GM18508 (cell line): ENCODE measurements around the gene TMEM198.
A peak's percentile ranks its signal among the peaks of the same experiment; 100 is the strongest.

Experiments used
- ATAC-seq: cut with Tn5 transposase; IDR thresholded peaks from one replicate; pipeline ENCODE4 v1.9.1; 2021; ENCODE audit warnings: moderate number of reproducible peaks; ENCODE audit not compliant: insufficient read depth, unreplicated experiment

The TMEM198 gene

DNA sequence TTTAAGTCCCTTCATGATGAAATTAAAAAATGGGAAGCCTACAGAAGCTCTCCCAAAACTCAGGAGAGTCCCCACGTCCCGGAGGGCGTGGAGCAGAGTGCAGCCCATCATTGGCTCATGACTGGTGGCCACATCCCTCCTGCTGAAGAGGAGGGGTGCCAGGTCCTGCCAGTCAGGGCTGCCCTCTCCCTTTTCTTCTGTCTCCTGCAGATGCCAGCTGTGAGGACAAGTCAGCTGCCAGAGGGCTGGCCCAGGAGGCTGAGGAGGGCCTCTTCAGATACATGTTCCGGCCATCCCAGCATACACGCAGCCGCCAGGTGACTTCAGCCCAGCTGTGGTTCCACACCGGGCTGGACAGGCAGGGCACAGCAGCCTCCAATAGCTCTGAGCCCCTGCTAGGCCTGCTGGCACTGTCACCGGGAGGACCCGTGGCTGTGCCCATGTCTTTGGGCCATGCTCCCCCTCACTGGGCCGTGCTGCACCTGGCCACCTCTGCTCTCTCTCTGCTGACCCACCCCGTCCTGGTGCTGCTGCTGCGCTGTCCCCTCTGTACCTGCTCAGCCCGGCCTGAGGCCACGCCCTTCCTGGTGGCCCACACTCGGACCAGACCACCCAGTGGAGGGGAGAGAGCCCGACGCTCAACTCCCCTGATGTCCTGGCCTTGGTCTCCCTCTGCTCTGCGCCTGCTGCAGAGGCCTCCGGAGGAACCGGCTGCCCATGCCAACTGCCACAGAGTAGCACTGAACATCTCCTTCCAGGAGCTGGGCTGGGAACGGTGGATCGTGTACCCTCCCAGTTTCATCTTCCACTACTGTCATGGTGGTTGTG is 30.9 kb downstream of the TMEM198 start:
- ATAC-seq, result no peak

DNA sequence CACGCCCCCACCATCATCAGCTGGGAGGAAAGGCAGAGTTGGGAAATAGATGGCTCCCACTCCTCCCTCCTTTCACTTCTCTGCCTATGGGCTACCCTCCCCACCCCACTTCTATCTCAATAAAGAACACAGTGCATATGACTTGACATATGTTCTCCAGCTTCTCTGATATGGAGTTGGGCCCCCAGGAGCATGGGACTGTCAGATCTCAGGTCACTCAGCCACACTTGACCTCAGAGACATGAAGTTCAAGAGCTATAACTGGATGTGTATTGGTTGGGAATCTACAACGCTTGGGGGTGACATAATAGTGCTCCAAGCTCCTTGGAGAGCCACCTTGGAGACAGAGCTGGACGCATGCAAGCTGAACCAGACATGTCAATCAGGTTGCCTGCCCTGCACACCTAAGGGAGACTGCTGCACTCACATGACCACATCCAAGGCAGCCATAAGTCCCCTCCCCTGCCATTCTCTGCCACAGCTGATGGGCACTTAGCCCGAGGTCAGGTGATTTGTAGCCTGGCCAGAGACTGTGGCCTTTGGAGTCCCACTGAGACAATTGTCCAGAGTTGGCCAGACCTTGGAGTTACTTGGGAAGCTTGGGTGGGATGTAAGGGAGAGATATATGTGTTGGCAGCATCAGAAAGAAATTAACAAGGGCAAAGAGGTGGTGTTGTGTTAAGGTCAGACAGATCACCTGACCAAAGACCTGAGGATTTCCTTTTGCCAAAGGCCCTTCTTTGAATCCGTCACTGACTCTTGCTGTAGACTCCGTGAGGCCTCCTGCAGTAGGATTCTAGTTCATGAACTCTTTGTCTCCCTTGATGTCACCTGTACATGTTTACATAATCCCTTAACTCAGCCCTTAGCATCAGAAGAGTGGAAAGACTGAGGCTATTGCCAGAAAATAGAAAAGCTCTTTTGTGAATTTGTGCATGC is 32.0 kb downstream of the TMEM198 start:
- ATAC-seq, result no peak

DNA sequence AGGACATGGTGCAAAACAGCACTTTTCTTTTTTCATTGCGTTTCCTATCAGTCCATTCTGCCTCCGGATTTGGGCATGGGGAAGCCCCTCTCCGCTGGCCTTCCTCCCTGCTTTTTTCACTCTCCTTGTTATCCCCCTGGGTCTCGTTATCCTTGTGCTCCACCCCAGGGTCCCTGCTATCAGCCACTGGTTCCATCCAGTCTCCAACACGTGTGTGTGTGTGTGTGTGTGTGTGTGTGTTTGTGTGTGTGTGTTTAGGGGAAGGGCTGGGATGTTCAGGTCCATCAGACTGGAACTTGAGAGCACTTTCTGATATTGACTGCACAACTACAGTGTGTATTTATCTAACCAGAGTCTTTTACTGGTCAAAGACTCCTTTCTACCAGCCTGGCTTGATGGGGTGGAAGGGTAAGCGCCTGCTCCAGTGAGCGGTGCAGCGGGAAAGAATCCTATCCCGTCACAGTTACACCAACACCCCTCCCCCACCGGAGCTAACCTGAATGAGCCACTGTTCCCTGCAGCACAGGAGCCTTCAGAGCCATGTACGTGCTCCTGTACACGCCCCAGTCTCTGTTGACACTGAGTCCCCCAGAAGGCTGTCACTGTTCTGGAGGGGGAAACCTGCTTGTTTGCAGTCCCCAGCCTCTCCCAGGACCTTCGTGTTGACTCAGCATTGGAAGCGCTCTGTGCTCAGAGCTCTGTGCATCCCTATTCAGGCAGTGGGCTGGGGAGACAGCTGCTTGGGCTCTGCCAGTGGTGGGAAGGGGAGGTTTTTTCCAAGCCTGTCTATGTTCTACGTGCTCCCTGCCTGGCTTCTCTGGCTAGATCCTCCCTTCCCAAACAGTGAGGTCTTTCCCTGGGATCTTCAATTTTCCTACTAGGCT is 32.9 kb downstream of the TMEM198 start:
- ATAC-seq, result no peak

DNA sequence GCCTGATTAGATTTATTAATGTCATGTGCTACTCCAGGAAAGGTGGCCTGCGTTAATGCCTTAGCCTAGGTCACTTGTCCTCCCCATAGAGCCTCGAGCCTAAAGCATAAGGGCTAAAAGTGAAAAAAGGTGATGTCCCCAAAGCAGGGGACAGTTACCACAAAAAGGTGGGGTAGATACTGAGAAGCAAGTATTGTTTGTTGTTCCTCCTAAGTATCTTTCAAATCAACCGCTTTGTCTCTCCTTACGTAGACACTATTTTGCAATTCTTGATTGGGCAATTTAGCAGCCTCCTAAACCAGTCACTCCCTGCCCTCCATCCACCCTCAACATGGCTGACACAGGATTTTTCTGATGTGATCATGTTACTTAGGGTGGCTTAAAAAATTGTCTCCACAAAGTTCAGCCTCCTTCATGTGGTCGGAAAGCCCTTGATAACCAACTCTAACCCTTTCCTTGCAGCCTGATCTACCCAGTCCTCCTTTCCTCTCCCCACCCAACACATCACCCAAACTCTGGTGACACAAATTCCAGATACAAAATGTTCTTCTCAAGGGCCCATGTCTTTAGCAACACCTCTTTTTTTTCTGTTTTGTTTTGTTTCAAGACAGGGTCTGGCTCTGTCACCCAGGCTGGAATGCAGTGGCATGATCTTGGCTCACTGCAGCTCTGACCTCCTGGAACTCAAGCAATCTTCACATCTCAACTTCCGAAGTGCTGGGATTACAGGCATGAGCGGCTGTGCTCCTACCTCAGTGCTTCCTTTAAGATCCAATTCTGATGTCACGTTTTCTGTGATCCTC is 35.2 kb downstream of the TMEM198 start:
- ATAC-seq, result no peak

DNA sequence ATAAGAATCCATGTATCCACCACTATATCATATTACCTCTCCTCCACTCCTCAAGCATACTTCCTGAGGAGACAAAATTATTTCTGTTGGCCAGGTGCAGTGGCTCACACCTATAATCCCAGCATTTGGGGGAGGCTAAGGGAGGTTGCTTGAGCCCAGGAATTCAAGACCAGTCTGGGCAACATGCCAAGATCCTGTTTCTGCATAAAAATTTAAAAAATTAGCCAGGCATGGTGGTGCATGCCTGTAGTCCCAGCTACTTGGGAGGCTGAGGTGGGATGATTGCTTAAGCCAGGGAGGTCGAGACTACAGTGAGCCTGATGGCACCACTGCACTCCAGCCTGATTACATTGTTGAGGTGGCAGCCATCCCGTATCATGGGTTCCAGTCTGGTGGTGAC is 37.5 kb downstream of the TMEM198 start:
- no peak for ATAC-seq

DNA sequence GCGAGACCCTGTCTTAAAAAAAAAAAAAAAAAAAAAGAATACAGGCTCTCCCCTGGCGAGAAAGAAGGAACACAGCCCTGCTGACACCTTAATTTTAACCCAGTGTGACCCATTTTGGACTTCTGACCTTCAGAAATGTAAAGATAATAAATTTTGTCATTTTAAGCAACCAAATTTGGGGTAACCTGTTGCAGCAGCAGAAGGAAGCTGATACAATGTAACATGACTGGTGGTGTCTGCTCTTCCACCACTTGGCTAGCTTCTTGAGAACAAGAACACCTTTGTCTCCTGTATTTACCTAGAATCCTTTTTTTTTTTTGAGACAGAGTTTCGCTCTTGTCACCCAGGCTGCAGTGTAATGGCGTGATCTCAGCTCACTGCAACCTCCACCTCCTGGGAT is 47.3 kb downstream of the TMEM198 start:
- no peak for ATAC-seq

DNA sequence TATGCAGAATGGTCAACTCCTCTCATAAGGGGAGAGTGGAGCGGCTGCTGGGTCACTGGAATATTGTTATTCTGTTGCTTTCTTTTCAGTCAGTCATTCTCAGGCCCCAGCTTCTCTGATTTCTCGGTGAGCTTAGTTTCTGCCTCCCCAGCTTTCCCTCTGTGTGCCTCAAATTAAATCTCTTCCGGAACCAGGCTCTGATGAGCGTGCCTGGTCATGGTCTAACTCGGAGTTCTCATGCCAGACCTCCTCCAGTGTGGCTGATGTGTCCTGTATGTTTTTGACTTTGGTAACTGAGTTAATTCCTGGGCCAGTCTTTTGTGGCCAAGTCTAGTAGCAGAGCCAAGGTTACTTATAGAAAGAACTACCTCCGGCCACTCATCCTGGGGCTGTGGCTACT is 48.9 kb downstream of the TMEM198 start:
- no peak for ATAC-seq

DNA sequence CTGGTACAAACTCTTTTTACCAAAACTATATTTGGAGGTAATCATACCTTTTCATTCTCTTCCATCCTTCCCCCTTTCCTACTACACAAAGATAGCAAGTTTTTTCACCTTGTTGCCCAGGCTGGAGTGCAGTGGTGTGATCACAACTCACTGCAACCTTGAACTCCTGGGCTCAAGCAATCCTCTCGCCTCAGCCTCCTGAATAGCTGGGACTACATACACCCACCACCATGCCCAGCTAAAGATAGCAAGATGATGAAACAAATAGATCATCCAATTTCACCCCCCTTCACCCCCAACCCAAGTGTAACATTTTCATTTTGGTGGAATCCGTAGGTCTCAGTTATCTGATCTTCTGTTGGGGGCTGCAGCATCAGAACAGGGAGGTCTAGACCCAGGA is 49.3 kb downstream of the TMEM198 start:
- ATAC-seq, result no peak

DNA sequence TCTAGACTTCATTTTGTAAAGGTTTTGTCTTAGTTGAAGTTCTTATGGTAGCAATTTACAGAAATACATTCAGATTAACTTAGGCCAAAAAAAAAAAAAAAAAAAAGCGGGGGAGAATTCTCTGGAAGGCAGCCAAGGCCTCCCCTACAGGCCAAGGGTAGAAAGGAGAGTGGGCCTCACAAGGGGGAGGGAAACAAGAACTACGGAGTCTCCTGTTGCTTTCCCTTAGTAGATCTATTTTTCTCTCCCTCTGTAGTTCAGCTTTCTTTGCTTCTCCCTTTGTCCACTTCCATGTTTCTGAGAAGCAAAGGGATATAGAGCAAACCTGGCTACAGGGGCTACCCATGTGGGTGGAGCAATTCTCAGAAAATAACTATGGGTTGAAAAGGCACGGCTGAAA is 51.4 kb downstream of the TMEM198 start:
- no peak for ATAC-seq

DNA sequence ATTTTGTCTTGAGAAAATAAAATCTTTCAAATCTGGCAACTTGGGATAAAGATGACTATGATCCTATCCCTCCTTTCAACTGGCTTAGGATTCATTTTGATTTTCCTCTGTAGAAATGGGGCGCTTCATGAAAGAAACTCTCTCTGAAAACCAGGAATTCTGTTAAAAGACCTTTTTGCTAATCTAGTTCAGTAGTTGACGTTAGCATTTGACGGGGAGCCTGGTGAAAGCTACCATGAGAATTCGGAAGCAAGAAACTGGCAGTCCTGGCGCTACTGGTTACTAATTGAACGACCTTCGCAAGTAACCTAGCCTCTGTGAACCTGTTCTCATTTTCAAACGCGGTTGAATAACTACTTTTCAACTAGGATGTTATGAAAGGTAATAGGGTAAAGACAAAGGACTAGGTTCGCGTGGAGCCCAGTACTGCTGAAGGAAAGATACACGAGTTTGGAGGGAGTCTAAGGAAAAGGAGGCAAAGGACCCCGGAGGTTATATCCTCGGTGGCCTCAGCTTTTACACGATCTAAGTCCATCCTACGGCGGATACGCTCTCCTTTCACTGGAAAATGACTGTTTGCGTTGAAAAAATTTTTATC is 53.2 kb downstream of the TMEM198 start:
- ATAC-seq, result peak; percentile 6

DNA sequence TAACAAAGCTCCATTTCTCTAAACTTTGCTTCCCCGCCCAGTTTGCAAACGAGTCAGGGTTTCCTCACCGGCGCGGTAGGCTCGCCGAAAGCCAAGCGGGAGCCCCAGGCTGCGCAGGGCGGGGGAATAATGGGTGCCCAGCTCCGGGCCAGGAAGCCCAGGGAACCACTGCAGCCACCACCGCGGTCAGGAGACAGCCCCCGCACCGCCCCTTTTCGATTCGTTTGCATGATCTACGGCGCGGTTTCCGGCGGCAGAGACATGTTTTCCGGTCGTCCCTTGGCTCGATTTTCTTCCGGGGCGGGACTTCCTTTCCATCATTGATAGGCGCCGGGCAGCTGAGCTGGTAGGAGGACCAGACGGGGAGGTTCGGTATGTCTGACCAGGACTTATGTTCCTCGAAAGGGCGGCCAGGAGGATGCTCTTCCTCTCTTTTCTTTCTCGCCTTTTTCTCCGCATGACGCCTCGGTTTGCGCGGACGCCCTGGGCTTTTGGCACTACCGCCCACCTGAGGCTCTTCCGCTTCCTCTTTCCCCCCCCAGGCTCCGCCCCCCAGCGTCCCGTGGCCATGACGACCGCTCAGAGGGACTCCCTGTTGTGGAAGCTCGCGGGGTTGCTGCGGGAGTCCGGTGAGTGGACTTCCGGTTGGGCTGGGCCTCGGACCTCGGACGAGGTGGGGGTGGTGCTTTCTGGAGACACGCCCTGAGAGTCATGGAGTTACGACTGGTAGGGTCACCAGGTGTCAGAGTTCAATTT is 53.9 kb downstream of the TMEM198 start, which contains the start of gene STK11IP:
Gene STK11IP (plus strand): TSS at position 306 of the 756 bp plus-strand sequence. CDS start 263 bp downstream, at position 569.
- ATAC-seq, result peak; percentile 73

DNA sequence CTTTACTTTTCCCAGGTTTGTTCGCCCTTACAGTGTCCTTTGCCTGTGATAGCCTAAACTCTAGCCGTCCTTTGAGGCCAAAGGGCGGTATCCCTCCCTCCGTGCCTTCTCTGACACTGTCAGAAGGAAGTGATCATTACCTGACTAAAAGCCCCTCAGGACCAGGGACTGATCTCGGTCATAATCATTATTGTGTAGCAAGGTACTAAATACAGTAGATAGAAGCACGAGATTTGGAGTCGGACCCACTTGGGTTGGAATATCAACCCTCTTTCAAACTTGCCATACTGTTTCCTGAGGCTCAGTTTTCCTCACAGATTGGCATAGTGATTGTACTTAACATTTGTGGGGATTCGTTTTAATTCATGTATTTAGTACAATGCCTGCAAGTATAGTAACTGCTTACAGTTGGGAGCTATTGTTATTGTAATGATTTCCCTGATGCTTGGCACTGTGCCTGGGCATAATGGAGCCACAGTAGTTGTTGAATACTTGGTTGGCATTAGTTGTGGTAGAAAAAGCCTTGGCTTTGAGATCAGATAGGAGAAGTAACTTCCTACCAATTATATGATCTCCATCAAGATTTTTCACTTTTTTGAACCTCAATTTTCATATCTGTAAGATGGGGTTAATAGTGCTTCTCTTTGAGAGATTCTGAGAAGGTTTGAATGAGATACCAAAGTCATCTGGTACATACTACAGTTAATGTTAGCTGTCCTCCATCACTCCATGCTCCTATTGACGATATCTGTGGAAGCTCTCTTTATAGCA is 54.7 kb downstream of the TMEM198 start:
- peak; percentile 20 for ATAC-seq
